ENCODE data around the gene TBC1D22A.

Gene TBC1D22A

GRCh38 chr22:46914916-46915894, 152.8 kb downstream of the TBC1D22A start:
- no peak for DNase-seq

- no peak for DNase-seq
Measured at GRCh38 chr22:46915950-46916730, 153.7 kb downstream of the TBC1D22A start.

- no peak for DNase-seq
Measured at GRCh38 chr22:46916886-46917770, 154.7 kb downstream of the TBC1D22A start.

- DNase-seq: no peak
Measured at GRCh38 chr22:46917771-46918101, 155.3 kb downstream of the TBC1D22A start.

GRCh38 chr22:46918197-46918596, 155.7 kb downstream of the TBC1D22A start:
- DNase-seq: no peak

- DNase-seq: no peak
Measured at GRCh38 chr22:46922037-46922436, 159.6 kb downstream of the TBC1D22A start.

- no peak for DNase-seq
Measured at GRCh38 chr22:46923394-46923793, 160.9 kb downstream of the TBC1D22A start.

- DNase-seq: no peak
Measured at GRCh38 chr22:46925818-46926217, 163.4 kb downstream of the TBC1D22A start.

GRCh38 chr22:46929046-46929709, 166.7 kb downstream of the TBC1D22A start:
- no peak for DNase-seq

GRCh38 chr22:46929710-46930204, 167.3 kb downstream of the TBC1D22A start:
- DNase-seq: no peak

GRCh38 chr22:46931414-46931813, 169.0 kb downstream of the TBC1D22A start:
- DNase-seq: no peak

- DNase-seq: no peak
Measured at GRCh38 chr22:46931881-46932280, 169.4 kb downstream of the TBC1D22A start.

- no peak for DNase-seq
Measured at GRCh38 chr22:46933040-46933930, 170.8 kb downstream of the TBC1D22A start.

- DNase-seq: no peak
Measured at GRCh38 chr22:46934172-46934745, 171.8 kb downstream of the TBC1D22A start.

GRCh38 chr22:46934746-46935491, 172.5 kb downstream of the TBC1D22A start:
- no peak for DNase-seq

GRCh38 chr22:46935506-46936377, 173.3 kb downstream of the TBC1D22A start:
- no peak for DNase-seq

- DNase-seq: no peak
Measured at GRCh38 chr22:46936378-46936903, 174.0 kb downstream of the TBC1D22A start.

- no peak for DNase-seq
Measured at GRCh38 chr22:46937185-46937584, 174.7 kb downstream of the TBC1D22A start.

- no peak for DNase-seq
Measured at GRCh38 chr22:46937939-46938338, 175.5 kb downstream of the TBC1D22A start.

Measured in NCI-H748 treated with DMSO at 0.1 percent for 48 hours (cell line).